ENCODE results near the gene MCTP1. TPM values are rescaled to one million over a fixed set of nuclear protein-coding genes. Genes with fewer than 3 reads are reported as not detected.

Gene MCTP1
- polyA plus RNA-seq, 1 donor (not counting 4 experiments of a cell fraction or from before 2014, with no cell fraction given): 4.9 TPM

DNA sequence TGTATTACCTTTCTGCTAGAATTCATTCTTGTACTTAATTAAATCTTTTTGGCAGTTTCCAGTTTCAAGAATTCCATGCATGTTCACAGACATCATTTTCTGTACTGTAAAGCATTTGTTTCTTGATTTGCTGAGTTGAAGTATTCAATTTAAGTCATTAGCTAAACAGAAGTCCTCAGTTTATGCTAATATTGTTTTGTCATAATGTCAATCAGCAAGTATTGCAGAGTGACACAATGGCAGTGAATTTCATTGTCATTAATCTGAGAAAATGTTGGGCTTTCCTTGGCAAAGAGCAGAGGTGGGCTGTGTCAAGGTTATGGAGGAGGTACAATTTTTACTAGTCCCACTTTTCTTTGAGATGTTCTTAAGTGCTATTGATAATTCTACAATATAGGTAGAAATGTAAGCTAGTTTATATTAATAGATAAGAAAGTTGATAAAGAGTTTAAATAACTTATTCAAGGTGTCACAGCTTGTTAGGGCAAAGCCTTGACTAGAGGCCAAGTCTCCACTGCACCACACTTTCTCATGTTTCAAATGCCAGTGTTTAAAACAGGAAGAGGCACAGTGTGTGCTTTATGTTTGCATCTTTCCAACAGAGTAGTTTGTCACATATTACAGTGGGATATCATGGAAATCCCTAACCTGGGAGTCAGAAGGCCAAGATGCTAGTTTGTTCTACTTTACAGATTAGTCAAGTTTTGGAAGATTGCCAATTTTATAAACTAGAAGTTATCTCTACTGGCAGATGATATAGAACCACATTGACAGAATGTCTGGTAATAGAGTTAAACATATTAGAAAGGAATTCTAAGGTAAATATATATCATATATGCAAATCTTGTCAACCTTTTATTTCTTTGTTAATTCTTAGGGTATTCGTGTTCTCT is 610.2 kb downstream of the MCTP1 start:
- Histone ChIP-seq H3K9me3 (ENCODE audit: control insufficient read depth, low read depth, low read length) (no peaks in the 10 kb centered on the region), H3K9ac (ENCODE audit: control insufficient read depth, extremely low read depth, insufficient read depth, low read length) (no peak overlapping the region), H4K20me1 (ENCODE audit: control insufficient read depth, extremely low read depth, insufficient read depth, low read length) (no peaks in the 10 kb centered on the region), H3K36me3 (ENCODE audit: control insufficient read depth in 2 of 2, extremely low read depth in 1 of 2, insufficient read depth in 2 of 2, low read length in 2 of 2) (no peaks in the 10 kb centered on the region), H2AFZ (ENCODE audit: control insufficient read depth, low read length) (no peak overlapping the region), H3K4me1 (ENCODE audit: control insufficient read depth, extremely low read depth, insufficient read depth, low read length) (peaks cover 5% of the 10 kb centered on the region), H3K27ac (ENCODE audit: control insufficient read depth, insufficient read depth, low read length) (no peak overlapping the region), H3K4me3 (ENCODE audit: control insufficient read depth in 2 of 3, extremely low read depth in 1 of 3, insufficient read depth in 2 of 3, low read depth in 1 of 3, low read length in 3 of 3) (no peak overlapping the region), H3K9me1 (ENCODE audit: control insufficient read depth, extremely low read depth, insufficient read depth, low read length) (no peaks in the 10 kb centered on the region), H3K27me3 (ENCODE audit: control insufficient read depth, extremely low read depth, insufficient read depth, low read length) (no peaks in the 10 kb centered on the region), H3K4me2 (ENCODE audit: control insufficient read depth, extremely low read depth, insufficient read depth, low read depth, low read length) (no peak overlapping the region), H3K79me2 (ENCODE audit: control insufficient read depth, insufficient read depth, low read length) (no peaks in the 10 kb centered on the region)
- FAIRE-seq (no peak), DNase-seq (ENCODE audit: low read depth, low spot score) (no peak)
- TF ChIP-seq EZH2 (IDR thresholded peaks at IDR 0.05; ENCODE audit: low read length): no peak
- TF ChIP-seq, protein P1, sequence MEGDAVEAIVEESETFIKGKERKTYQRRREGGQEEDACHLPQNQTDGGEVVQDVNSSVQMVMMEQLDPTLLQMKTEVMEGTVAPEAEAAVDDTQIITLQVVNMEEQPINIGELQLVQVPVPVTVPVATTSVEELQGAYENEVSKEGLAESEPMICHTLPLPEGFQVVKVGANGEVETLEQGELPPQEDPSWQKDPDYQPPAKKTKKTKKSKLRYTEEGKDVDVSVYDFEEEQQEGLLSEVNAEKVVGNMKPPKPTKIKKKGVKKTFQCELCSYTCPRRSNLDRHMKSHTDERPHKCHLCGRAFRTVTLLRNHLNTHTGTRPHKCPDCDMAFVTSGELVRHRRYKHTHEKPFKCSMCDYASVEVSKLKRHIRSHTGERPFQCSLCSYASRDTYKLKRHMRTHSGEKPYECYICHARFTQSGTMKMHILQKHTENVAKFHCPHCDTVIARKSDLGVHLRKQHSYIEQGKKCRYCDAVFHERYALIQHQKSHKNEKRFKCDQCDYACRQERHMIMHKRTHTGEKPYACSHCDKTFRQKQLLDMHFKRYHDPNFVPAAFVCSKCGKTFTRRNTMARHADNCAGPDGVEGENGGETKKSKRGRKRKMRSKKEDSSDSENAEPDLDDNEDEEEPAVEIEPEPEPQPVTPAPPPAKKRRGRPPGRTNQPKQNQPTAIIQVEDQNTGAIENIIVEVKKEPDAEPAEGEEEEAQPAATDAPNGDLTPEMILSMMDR (optimal IDR thresholded peaks at IDR 0.05 in 1 of 3, IDR thresholded peaks at IDR 0.05 in 1 of 3, conservative IDR thresholded peaks at IDR 0.05 in 1 of 3; ENCODE audit: extremely low read depth in 1 of 3, insufficient read depth in 2 of 3, low read length in 3 of 3): no peak
- dilution Hi-C loops (cut with MboI; ENCODE audit: extremely low pct_ligation_motif_present, low sequenced_read_pairs): no loop called here

DNA sequence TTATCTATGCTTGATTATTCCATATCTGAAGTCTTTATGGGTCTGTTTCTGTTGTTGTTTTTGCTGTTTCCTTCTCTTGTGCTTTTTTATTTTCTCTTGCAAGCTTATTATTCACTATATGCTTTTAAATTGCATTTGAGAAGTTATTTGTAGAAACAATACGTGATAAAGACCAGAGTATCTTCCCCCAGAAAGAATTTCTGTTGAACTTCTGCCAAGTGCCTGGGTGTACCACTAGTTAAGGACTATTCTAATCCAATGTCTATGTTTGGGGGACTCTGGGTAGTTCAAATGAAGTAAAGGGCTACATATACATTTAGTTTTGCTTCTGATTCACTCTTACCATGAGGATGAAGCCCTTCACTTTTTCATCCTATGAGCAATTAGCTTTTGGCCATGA is 612.1 kb downstream of the MCTP1 start:
- Histone ChIP-seq H3K9me1 (ENCODE audit: control insufficient read depth, extremely low read depth, insufficient read depth, low read length) (no peaks in the 10 kb centered on the region), H3K9me3 (ENCODE audit: control insufficient read depth, low read depth, low read length) (no peaks in the 10 kb centered on the region), H4K20me1 (ENCODE audit: control insufficient read depth, extremely low read depth, insufficient read depth, low read length) (no peaks in the 10 kb centered on the region), H2AFZ (ENCODE audit: control insufficient read depth, low read length) (no peak overlapping the region), H3K4me1 (ENCODE audit: control insufficient read depth, extremely low read depth, insufficient read depth, low read length) (peaks cover 5% of the 10 kb centered on the region), H3K27ac (ENCODE audit: control insufficient read depth, insufficient read depth, low read length) (no peak overlapping the region), H3K79me2 (ENCODE audit: control insufficient read depth, insufficient read depth, low read length) (no peaks in the 10 kb centered on the region), H3K4me3 (ENCODE audit: control insufficient read depth in 2 of 3, extremely low read depth in 1 of 3, insufficient read depth in 2 of 3, low read depth in 1 of 3, low read length in 3 of 3) (no peak overlapping the region), H3K36me3 (ENCODE audit: control insufficient read depth in 2 of 2, extremely low read depth in 1 of 2, insufficient read depth in 2 of 2, low read length in 2 of 2) (no peaks in the 10 kb centered on the region), H3K4me2 (ENCODE audit: control insufficient read depth, extremely low read depth, insufficient read depth, low read depth, low read length) (no peak overlapping the region), H3K27me3 (ENCODE audit: control insufficient read depth, extremely low read depth, insufficient read depth, low read length) (no peaks in the 10 kb centered on the region), H3K9ac (ENCODE audit: control insufficient read depth, extremely low read depth, insufficient read depth, low read length) (no peak overlapping the region)
- DNase-seq (ENCODE audit: low read depth, low spot score): no peak
- dilution Hi-C loops (cut with MboI; ENCODE audit: extremely low pct_ligation_motif_present, low sequenced_read_pairs): no loop called here
- no peak for FAIRE-seq
- TF ChIP-seq EZH2 (IDR thresholded peaks at IDR 0.05; ENCODE audit: low read length): no peak
